Measurements from ENCODE around the gene AHDC1.

GRCh38 chr1:27634985-27635367 is 31.0 kb upstream of the AHDC1 start, which contains the start of gene FGR:
- TF ChIP-seq CTCF (IDR thresholded peaks at IDR 0.05) = no peak
- TF ChIP-seq NR2C2 (CRISPR knock-in tag; IDR thresholded peaks at IDR 0.05) = no peak
- TF ChIP-seq ELF4 (CRISPR knock-in tag; IDR thresholded peaks at IDR 0.05; ENCODE audit: low read depth) = no peak
- TF ChIP-seq GRHL2 (CRISPR knock-in tag; IDR thresholded peaks at IDR 0.05; ENCODE audit: insufficient replicate concordance, severe bottlenecking) = no peak

All from WTC11 (cell line).